ENCODE data around the gene CCDC71L.

CCDC71L gene

DNA sequence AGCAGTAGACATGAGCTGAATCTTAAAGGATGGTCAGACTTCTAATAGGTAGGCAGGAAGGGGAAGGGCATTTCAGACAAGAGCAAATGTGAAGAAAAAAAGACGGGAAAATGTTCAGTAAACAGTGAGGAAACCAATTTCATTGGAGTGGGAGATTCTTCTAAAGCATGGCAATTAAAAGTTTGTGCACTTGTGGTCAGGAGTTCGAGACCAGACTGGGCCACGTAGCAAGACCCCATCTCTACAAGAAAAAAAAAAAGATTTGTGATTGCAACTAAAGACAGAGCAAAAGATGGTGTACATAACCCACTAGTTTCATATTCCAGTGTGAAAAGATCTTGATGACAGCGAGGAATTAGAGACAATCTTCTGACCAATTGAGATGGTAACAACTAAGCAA, 41.7 kb downstream of the CCDC71L start:
- no peak for DNase-seq (ENCODE audit: extremely low read depth, insufficient read length)
- Histone ChIP-seq H3K36me3 (ENCODE audit: control insufficient read depth, insufficient read depth, low read length) (no peaks in the 10 kb centered on the region), H3K27me3 (replicated peaks; ENCODE audit: control insufficient read depth, insufficient read depth, low read length) (no peaks in the 10 kb centered on the region), H3K4me3 (replicated peaks; ENCODE audit: low read depth, low read length) (no peak overlapping the region)
- TF ChIP-seq, protein P1, sequence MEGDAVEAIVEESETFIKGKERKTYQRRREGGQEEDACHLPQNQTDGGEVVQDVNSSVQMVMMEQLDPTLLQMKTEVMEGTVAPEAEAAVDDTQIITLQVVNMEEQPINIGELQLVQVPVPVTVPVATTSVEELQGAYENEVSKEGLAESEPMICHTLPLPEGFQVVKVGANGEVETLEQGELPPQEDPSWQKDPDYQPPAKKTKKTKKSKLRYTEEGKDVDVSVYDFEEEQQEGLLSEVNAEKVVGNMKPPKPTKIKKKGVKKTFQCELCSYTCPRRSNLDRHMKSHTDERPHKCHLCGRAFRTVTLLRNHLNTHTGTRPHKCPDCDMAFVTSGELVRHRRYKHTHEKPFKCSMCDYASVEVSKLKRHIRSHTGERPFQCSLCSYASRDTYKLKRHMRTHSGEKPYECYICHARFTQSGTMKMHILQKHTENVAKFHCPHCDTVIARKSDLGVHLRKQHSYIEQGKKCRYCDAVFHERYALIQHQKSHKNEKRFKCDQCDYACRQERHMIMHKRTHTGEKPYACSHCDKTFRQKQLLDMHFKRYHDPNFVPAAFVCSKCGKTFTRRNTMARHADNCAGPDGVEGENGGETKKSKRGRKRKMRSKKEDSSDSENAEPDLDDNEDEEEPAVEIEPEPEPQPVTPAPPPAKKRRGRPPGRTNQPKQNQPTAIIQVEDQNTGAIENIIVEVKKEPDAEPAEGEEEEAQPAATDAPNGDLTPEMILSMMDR (IDR thresholded peaks at IDR 0.05; ENCODE audit: insufficient read depth, low read length, poor library complexity, severe bottlenecking): no peak

GRCh38 chr7:106618480-106618879, 42.5 kb downstream of the CCDC71L start:
- Histone ChIP-seq H3K4me3 (replicated peaks; ENCODE audit: low read depth, low read length) (no peak overlapping the region), H3K27me3 (replicated peaks; ENCODE audit: control insufficient read depth, insufficient read depth, low read length) (no peaks in the 10 kb centered on the region), H3K36me3 (ENCODE audit: control insufficient read depth, insufficient read depth, low read length) (no peaks in the 10 kb centered on the region)
- DNase-seq (ENCODE audit: extremely low read depth, insufficient read length): no peak
- TF ChIP-seq, protein P1 (IDR thresholded peaks at IDR 0.05; ENCODE audit: insufficient read depth, low read length, poor library complexity, severe bottlenecking): no peak

GRCh38 chr7:106617860-106618259, 43.1 kb downstream of the CCDC71L start:
- H3K4me3 ChIP-seq (replicated peaks; ENCODE audit: low read depth, low read length): no peak overlapping the region
- TF ChIP-seq, protein P1 (IDR thresholded peaks at IDR 0.05; ENCODE audit: insufficient read depth, low read length, poor library complexity, severe bottlenecking): no peak
- no peaks in the 10 kb centered on the region for H3K27me3 ChIP-seq (replicated peaks; ENCODE audit: control insufficient read depth, insufficient read depth, low read length)
- DNase-seq (ENCODE audit: extremely low read depth, insufficient read length): no peak
- no peaks in the 10 kb centered on the region for H3K36me3 ChIP-seq (ENCODE audit: control insufficient read depth, insufficient read depth, low read length)

DNA sequence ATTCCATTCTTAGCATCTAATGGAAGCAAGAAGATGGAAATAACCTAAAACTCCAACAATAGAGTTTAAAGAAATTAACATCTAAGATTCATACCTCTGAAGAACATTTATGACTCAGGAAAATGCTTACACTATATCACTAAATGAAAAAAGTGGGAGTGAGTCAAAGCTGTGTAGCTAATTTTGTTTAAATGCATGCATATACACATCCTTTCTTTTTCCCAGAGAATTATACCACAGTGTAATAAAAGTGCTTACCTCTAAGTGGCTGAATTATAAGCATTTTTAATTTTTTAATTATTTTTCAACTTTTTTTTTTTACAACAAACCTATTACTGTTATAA, 44.3 kb downstream of the CCDC71L start:
- Histone ChIP-seq H3K27me3 (replicated peaks; ENCODE audit: control insufficient read depth, insufficient read depth, low read length) (no peaks in the 10 kb centered on the region), H3K4me3 (replicated peaks; ENCODE audit: low read depth, low read length) (no peak overlapping the region), H3K36me3 (ENCODE audit: control insufficient read depth, insufficient read depth, low read length) (no peaks in the 10 kb centered on the region)
- DNase-seq (ENCODE audit: extremely low read depth, insufficient read length): no peak
- TF ChIP-seq, protein P1 (IDR thresholded peaks at IDR 0.05; ENCODE audit: insufficient read depth, low read length, poor library complexity, severe bottlenecking): no peak

GRCh38 chr7:106615808-106616707, 44.9 kb downstream of the CCDC71L start:
- TF ChIP-seq, protein P1 (IDR thresholded peaks at IDR 0.05; ENCODE audit: insufficient read depth, low read length, poor library complexity, severe bottlenecking): no peak
- H3K36me3 ChIP-seq (ENCODE audit: control insufficient read depth, insufficient read depth, low read length): no peaks in the 10 kb centered on the region
- no peaks in the 10 kb centered on the region for H3K27me3 ChIP-seq (replicated peaks; ENCODE audit: control insufficient read depth, insufficient read depth, low read length)
- H3K4me3 ChIP-seq (replicated peaks; ENCODE audit: low read depth, low read length): no peak overlapping the region
- no peak for DNase-seq (ENCODE audit: extremely low read depth, insufficient read length)

All from GM06990 (cell line).